HepG2 (cell line): ENCODE results near the gene AP1G1. TPM values are rescaled to one million over a fixed set of nuclear protein-coding genes. Genes with fewer than 3 reads are reported as not detected.

ENCODE experiments used
- BCL6 ChIP-seq: IDR thresholded peaks from 2 replicates; pipeline ENCODE4 v1.6.1; 2016; ENCODE audit warnings: missing genetic modification reagents, missing compliant biosample characterization
- BHLHE40 ChIP-seq: IDR thresholded peaks from 2 replicates; pipeline ENCODE4 v1.6.1; 2011; ENCODE audit warnings: low read length, improper control_type of control experiment
- KDM5A ChIP-seq: fragments of 200-600 bp; sonication (generic); IDR thresholded peaks from 2 replicates; pipeline ENCODE4 v1.7.0; 2018; ENCODE audit warnings: antibody characterized with exemption, mild to moderate bottlenecking, low read length, borderline replicate concordance
- KLF13 ChIP-seq: sonication (generic); formaldehyde crosslinking; IDR thresholded peaks from 2 replicates; pipeline ENCODE4 v1.4.0; 2020; ENCODE audit warnings: mild to moderate bottlenecking, missing genetic modification reagents
- MAFG ChIP-seq: sonication (generic); formaldehyde crosslinking; IDR thresholded peaks from 2 replicates; pipeline ENCODE4 v1.5.1; 2020; ENCODE audit warnings: mild to moderate bottlenecking, missing genetic modification reagents
- NCOR1 ChIP-seq: fragments of 200-600 bp; sonication (generic); IDR thresholded peaks from 2 replicates; pipeline ENCODE4 v1.7.0; 2017; ENCODE audit warnings: antibody characterized with exemption, low read length, borderline replicate concordance
- NFYB ChIP-seq: sonication (generic); formaldehyde crosslinking; IDR thresholded peaks from 2 replicates; pipeline ENCODE4 v1.4.0; 2020; ENCODE audit warnings: missing genetic modification reagents
- POLR2AphosphoS5 ChIP-seq: IDR thresholded peaks from 2 replicates; pipeline ENCODE4 v1.6.1; 2012; ENCODE audit warnings: low read depth, low read length
- SAFB2 ChIP-seq: sonication (generic); formaldehyde crosslinking; IDR thresholded peaks from 2 replicates; pipeline ENCODE4 v1.5.1; 2020; ENCODE audit warnings: missing genetic modification reagents, low read depth, mild to moderate bottlenecking, borderline replicate concordance
- ZNF605 ChIP-seq: sonication (generic); formaldehyde crosslinking; IDR thresholded peaks from 2 replicates; pipeline ENCODE4 v1.8.0; 2022; ENCODE audit warnings: mild to moderate bottlenecking, missing genetic modification reagents
- ZNF614 ChIP-seq: IDR thresholded peaks from 2 replicates; pipeline ENCODE4 v1.6.1; 2018; ENCODE audit warnings: missing biosample characterization, missing genetic modification reagents, inconsistent platforms, borderline replicate concordance
- ZNF7 ChIP-seq: IDR thresholded peaks from 2 replicates; pipeline ENCODE4 v1.6.1; 2016; ENCODE audit warnings: missing biosample characterization, missing genetic modification reagents
- ZNF724P ChIP-seq: sonication (generic); formaldehyde crosslinking; IDR thresholded peaks from 2 replicates; pipeline ENCODE4 v1.8.0; 2022; ENCODE audit warnings: missing genetic modification reagents, borderline replicate concordance
- polyA plus RNA-seq, 8 experiments: library from polyadenylated mRNA; depleted of rRNA in 3 of 8; stranded (reverse) in 7 of 8; unstranded in 1 of 8; fragments of >200 nt; fragmentation: Illumina TruSeq in 4 of 8; extraction: Trizol in 4 of 8; gene quantifications; 2 replicates each; pipeline versions ENCODE4 v1.2.1 to v1.2.3, GENCODE V29; 2011 to 2016; ENCODE audit warnings: low read depth in 4 of 8, missing spikeins in 1 of 8, mixed read lengths in 1 of 8; ENCODE audit not compliant: insufficient read depth in 1 of 8
- total RNA-seq, 5 experiments: library from RNA; depleted of rRNA; stranded (reverse); fragments of >200 nt; fragmentation: Illumina TruSeq; extraction: Trizol; gene quantifications; 2 replicates each; pipeline ENCODE4 v1.2.3, GENCODE V29; 2016; ENCODE audit warnings: low read depth in 1 of 5
- TF ChIP-seq, protein P1 (sequence below): sonication (generic); formaldehyde crosslinking; IDR thresholded peaks from 2 replicates; pipeline ENCODE4 v1.5.0; 2020; ENCODE audit warnings: mild to moderate bottlenecking, missing genetic modification reagents
- TF ChIP-seq, protein P2 (sequence below): sonication (generic); formaldehyde crosslinking; IDR thresholded peaks from 2 replicates; pipeline ENCODE4 v1.5.0; 2020; ENCODE audit warnings: mild to moderate bottlenecking, low read depth, missing genetic modification reagents, borderline replicate concordance
- TF ChIP-seq, protein P3 (sequence below): sonication (generic); formaldehyde crosslinking; IDR thresholded peaks from 2 replicates; pipeline ENCODE4 v1.4.0; 2020; ENCODE audit warnings: mild to moderate bottlenecking, missing genetic modification reagents
- TF ChIP-seq, protein P4 (sequence below): sonication (generic); formaldehyde crosslinking; IDR thresholded peaks from 2 replicates; pipeline ENCODE4 v1.4.0; 2020; ENCODE audit warnings: missing genetic modification reagents, borderline replicate concordance
- TF ChIP-seq, protein P5 (sequence below): sonication (generic); formaldehyde crosslinking; IDR thresholded peaks from 2 replicates; pipeline ENCODE4 v1.4.0; 2020; ENCODE audit warnings: missing genetic modification reagents, borderline replicate concordance

The AP1G1 gene
- total and polyA plus RNA-seq, 2 of the 13 experiments (the other 11 are each of a cell fraction or from before 2014, with no cell fraction given), result 62.2 to 66.2 TPM

DNA sequence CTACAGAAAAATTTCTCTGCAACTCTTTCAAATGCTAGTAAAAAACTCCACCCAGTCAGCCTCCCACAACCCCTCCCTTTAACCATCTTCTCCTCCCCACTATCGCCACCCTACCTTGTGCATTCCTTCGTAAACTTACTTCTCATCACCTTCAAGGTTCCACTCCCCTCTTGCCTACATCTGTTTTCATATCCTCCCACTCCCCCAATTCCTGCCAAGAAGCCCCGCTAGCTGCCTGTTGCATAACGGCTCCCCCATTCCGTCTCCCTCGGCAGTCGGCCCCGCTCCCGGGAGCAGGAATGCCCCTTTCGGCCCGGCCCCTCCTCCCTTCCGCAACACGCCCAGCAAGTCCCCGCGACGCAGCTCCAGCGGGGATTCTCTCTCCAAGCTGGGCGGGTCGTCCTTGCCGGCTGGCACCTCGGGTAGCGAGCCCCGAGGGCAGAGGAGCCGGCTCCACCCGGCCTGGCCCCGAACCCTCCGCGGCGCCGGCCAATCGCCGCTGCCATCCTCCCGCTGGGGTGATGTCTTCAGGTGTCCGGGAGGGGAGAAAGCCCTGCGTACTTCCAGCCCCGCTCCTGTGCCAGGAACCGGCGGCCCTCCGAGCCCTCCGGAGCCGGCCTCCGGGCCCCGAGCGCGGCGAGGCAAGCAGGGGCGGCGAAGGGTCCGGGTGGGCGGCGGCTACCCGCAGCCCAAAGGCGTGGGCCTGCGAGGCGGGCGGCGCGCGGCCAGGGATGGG lies 85.7 kb downstream of the AP1G1 start (continued):
- TF ChIP-seq, protein P1, sequence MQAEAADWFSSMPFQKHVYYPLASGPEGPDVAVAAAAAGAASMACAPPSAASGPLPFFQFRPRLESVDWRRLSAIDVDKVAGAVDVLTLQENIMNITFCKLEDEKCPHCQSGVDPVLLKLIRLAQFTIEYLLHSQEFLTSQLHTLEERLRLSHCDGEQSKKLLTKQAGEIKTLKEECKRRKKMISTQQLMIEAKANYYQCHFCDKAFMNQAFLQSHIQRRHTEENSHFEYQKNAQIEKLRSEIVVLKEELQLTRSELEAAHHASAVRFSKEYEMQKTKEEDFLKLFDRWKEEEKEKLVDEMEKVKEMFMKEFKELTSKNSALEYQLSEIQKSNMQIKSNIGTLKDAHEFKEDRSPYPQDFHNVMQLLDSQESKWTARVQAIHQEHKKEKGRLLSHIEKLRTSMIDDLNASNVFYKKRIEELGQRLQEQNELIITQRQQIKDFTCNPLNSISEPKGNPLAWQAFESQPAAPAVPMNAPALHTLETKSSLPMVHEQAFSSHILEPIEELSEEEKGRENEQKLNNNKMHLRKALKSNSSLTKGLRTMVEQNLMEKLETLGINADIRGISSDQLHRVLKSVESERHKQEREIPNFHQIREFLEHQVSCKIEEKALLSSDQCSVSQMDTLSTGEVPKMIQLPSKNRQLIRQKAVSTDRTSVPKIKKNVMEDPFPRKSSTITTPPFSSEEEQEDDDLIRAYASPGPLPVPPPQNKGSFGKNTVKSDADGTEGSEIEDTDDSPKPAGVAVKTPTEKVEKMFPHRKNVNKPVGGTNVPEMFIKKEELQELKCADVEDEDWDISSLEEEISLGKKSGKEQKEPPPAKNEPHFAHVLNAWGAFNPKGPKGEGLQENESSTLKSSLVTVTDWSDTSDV (CRISPR knock-in tag), result peak; percentile 96
- TF ChIP-seq, protein P2, sequence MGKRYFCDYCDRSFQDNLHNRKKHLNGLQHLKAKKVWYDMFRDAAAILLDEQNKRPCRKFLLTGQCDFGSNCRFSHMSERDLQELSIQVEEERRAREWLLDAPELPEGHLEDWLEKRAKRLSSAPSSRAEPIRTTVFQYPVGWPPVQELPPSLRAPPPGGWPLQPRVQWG (CRISPR knock-in tag), result no peak
- no peak for TF ChIP-seq POLR2AphosphoS5
- TF ChIP-seq NCOR1, result no peak
- TF ChIP-seq KDM5A, result peak; percentile 2; the same call in 1 of the 2 replicates
- TF ChIP-seq NFYB, result no peak; the same call in 1 of the 2 replicates
- TF ChIP-seq, protein P3, sequence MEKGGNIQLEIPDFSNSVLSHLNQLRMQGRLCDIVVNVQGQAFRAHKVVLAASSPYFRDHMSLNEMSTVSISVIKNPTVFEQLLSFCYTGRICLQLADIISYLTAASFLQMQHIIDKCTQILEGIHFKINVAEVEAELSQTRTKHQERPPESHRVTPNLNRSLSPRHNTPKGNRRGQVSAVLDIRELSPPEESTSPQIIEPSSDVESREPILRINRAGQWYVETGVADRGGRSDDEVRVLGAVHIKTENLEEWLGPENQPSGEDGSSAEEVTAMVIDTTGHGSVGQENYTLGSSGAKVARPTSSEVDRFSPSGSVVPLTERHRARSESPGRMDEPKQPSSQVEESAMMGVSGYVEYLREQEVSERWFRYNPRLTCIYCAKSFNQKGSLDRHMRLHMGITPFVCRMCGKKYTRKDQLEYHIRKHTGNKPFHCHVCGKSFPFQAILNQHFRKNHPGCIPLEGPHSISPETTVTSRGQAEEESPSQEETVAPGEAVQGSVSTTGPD (CRISPR knock-in tag), result no peak
- TF ChIP-seq SAFB2 (CRISPR knock-in tag), result peak; percentile 88; the same call in 1 of the 2 replicates
- TF ChIP-seq, protein P4, sequence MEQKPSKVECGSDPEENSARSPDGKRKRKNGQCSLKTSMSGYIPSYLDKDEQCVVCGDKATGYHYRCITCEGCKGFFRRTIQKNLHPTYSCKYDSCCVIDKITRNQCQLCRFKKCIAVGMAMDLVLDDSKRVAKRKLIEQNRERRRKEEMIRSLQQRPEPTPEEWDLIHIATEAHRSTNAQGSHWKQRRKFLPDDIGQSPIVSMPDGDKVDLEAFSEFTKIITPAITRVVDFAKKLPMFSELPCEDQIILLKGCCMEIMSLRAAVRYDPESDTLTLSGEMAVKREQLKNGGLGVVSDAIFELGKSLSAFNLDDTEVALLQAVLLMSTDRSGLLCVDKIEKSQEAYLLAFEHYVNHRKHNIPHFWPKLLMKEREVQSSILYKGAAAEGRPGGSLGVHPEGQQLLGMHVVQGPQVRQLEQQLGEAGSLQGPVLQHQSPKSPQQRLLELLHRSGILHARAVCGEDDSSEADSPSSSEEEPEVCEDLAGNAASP, result peak; percentile 30; the same call in 1 of the 2 replicates
- TF ChIP-seq MAFG (CRISPR knock-in tag), result no peak
- TF ChIP-seq, protein P5, sequence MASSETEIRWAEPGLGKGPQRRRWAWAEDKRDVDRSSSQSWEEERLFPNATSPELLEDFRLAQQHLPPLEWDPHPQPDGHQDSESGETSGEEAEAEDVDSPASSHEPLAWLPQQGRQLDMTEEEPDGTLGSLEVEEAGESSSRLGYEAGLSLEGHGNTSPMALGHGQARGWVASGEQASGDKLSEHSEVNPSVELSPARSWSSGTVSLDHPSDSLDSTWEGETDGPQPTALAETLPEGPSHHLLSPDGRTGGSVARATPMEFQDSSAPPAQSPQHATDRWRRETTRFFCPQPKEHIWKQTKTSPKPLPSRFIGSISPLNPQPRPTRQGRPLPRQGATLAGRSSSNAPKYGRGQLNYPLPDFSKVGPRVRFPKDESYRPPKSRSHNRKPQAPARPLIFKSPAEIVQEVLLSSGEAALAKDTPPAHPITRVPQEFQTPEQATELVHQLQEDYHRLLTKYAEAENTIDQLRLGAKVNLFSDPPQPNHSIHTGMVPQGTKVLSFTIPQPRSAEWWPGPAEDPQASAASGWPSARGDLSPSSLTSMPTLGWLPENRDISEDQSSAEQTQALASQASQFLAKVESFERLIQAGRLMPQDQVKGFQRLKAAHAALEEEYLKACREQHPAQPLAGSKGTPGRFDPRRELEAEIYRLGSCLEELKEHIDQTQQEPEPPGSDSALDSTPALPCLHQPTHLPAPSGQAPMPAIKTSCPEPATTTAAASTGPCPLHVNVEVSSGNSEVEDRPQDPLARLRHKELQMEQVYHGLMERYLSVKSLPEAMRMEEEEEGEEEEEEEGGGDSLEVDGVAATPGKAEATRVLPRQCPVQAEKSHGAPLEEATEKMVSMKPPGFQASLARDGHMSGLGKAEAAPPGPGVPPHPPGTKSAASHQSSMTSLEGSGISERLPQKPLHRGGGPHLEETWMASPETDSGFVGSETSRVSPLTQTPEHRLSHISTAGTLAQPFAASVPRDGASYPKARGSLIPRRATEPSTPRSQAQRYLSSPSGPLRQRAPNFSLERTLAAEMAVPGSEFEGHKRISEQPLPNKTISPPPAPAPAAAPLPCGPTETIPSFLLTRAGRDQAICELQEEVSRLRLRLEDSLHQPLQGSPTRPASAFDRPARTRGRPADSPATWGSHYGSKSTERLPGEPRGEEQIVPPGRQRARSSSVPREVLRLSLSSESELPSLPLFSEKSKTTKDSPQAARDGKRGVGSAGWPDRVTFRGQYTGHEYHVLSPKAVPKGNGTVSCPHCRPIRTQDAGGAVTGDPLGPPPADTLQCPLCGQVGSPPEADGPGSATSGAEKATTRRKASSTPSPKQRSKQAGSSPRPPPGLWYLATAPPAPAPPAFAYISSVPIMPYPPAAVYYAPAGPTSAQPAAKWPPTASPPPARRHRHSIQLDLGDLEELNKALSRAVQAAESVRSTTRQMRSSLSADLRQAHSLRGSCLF (CRISPR knock-in tag), result no peak
- TF ChIP-seq KLF13 (CRISPR knock-in tag), result peak; percentile 81; the same call in 1 of the 2 replicates
- peak; percentile 80 for TF ChIP-seq ZNF605
- no peak for TF ChIP-seq BHLHE40
- peak; percentile 50; the same call in 1 of the 2 replicates for TF ChIP-seq ZNF614
- TF ChIP-seq ZNF7 (CRISPR knock-in tag), result no peak
- TF ChIP-seq ZNF724P, result no peak
- TF ChIP-seq BCL6 (CRISPR knock-in tag), result no peak; the same call in 1 of the 2 replicates
